DMS79 treated with DMSO at 0.1 percent for 48 hours (cell line): ENCODE measurements around the gene REPS2.

ENCODE experiments used
- DNase-seq: peaks from one replicate; lab custom pipeline; 2025; lab: John Stamatoyannopoulos, UW

REPS2 gene

DNA sequence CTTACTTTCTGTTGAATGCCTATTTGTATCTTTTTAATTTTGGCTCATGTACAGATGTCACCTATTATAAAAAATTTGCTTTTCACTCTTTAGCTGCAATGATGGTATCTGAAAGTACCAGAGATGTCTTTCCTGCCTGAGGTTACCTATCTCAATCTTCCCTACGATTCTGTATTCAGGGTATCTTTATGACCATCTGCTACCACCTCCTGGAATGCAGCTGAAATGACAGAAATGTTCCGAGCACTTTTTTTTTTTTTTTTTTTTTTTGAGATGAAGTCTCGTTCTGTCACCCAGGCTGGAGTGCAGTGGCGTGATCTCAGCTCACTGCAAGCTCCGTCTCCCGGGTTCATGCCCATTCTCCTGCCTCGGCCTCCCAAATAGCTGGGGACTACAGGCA is 136.4 kb downstream of the REPS2 start:
- DNase-seq = no peak

- no peak for DNase-seq
These were observed 139.9 kb downstream of the REPS2 start for GRCh38 chrX:17086317-17086716.

DNA sequence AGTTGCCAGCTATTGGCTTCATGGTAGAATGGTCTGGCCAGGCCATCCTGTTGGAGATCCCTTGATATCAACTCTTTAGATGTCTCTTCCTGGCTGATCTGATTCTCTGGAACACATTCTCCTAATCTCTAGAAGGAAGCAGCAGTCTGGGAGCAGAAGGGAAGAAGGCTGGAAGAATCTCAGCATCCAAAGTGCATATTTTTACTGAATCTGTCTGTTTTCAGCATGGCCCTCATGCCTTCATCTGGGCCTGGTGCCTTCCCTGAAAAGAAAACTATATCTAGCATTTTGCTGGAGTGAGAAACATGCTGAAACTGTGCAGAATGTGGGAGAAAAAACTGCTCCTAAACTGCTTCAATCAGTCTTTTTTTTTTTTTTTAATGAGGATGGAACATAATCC is 148.7 kb downstream of the REPS2 start:
- DNase-seq = no peak

DNA sequence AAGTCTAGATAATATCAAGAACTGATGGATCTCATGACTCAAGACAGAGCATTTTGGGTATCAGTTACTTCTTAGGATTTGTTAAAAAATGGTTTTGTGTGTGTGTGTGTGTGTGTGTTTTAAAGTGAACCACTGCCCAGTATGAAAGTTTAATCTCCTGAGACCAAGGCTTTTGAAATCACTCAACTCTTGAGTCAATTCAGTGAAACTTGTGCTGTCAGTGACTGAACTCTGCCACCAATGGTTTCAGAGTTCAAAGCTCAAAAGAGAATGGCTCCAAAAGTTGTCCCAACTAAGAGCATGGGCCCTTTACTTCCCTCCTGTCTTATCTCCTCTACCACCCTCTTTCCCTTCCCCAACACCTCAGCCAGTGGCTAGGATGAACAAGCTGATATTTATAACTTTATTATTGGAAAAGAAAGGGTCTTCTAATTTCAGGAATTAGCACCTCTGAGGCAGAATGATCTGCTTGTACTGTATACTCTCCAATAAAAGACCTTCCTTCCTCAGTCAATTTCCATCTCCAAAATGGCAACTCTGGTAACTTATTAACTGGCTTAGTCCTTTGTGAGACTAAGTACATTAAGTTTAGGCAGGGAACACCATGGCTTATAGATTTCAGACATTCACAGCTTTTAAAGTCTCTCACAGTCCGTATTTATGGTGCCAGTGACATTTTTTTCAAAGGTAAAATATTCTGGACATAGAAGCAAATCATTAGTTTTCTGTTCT is 152.2 kb downstream of the REPS2 start:
- no peak for DNase-seq

DNA sequence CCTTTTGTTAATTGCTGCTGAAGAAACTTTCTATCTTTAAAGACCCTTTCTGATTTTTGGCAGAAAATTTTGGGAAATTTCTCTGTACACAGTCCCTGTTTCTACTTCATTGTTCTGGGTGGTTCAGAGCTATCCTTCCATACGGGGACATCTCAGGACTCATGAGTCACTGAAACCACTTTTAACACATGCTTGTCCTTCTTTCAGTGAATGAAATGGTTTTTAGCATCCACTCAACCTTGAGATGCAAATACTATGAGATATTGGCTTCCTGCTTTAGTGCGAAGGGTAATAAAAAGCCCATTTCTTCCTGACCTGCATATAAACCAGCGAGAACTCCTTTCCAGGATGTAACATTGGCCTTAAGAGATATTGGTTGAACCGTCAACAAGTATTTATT is 158.0 kb downstream of the REPS2 start:
- no peak for DNase-seq

GRCh38 chrX:17120816-17121215 is 174.4 kb downstream of the REPS2 start:
- DNase-seq = no peak

DNA sequence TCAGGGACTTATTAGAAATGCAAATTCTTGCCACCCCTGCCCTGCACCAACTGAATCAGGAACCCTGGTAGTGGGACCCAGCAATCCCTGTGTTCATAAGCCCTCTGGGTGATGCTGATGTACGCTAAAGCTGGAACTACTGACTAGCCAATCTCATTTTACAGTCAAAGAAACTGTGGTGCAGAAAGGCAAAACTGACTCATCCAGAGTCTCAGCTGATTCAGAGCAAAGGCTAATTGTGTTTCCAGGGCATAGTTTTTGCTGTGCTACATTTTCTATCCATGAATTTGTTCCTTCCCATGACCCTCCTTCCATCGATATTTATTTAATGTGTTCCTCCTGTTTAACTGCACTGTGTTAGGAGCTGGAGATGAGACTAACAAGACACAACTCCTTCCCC is 207.5 kb downstream of the REPS2 start:
- DNase-seq = no peak

DNA sequence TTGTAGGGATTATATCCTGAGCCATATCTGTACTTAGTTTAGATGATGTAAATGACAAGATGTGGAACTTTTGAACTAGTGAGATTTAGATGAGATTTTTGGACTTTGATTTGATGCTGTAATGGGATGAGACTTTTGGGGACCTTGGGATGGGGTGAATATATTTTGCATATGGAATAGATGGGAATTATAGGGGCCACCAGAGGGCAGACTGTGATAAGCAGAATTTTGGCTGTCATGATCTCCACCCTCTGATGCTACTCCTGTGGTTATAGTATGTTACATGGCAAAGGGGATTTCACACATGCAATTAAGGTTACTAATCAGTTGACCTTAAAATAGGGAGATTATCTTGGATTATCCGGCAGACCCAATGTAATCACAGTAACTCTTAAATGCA is 214.5 kb downstream of the REPS2 start:
- no peak for DNase-seq

- DNase-seq = no peak
These were observed 215.5 kb downstream of the REPS2 start for GRCh38 chrX:17161991-17162390.

DNA sequence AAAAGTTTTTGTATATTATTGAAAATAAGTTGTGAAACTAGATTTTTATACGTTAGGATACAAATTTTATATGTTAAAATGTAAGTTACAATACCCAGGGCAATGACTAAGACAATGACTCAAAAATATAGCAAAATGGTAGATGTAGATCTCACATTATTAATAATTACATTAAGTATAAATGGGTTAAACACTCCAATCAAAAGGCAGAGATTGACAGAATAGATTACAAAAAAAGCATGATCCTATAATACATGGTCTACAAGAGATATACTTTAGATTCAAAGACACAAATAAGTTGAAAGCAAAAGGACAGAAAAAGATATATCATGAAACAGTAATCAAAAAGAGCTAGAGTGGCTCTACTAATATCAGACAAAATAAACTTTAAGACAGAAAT is 217.6 kb downstream of the REPS2 start:
- no peak for DNase-seq

DNA sequence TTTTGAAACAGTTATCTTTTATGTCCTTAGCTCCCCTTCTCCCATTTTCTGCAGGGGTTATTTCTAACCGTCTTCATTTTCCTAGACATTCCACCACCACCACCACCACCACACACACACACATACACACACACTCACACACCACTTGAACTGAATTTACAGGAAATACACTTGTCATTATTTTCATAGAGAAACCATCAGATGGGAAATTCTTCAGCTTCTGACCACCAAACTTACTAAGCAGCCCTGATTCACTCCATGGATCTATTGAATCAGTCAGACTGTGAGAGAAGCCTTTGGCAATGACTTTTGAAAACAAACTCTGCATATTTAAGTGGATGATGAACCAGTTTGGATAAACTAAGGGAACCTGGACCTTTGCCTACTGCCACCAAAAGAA is 218.5 kb downstream of the REPS2 start:
- DNase-seq = no peak

DNA sequence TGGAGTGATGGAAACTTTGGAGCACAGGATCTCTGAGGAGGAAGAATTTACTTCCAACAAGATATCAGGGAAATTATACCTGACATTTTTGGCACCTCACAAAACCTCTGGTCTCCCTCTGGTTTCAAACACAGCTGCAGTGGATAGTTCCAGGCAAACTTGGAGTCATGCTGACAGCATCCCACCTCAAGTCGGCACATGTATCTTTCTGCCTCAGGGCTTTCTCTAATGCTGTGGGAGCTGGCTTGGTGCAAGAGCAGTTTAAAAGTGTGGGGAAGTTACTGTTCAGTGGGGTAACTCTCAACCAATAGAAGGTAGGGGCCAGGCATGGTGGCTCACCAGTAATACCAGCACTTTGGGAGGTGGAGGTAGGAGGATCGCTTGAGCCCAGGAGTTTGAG is 221.5 kb downstream of the REPS2 start:
- DNase-seq = no peak

- DNase-seq = no peak
These were observed 224.5 kb downstream of the REPS2 start for GRCh38 chrX:17170973-17171372.

DNA sequence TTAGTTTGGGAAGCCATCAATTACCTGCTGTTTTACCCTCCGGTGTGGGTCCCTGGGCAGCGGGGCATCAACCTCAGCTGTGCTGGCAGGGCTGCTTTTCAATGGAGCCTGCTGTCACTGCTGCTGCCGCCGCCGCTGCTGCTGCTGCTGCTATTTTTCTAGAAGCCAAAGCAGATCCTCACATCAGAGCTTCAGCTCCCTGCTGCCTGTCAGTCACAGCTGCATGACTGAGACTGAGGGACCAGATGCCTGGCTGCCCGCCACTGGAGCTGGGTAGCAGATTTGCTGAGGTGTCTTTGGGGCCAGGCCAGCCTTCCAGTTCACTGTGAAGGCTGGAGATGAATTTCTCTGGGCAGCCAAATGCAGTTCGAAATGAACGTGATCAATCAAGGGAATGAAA is 228.2 kb downstream of the REPS2 start:
- DNase-seq = no peak

DNA sequence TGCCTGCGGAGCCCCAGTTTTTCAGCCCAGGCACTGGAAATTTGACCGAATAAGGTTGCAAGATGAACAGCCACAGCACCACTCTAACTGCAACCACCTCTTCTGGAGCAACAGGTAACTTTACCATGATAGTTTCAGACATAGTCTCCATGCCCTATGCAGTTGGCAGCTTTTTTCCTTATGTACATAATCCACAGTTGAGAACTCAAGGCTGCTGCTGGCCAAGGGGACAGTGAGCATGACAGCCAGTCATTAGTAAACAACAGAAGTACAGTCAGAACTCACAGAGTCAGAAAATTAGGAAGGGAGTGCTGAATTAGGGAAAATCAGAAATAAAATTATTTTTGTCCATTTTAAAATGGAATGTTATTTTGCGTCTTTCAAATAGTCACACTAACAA is 235.9 kb downstream of the REPS2 start:
- DNase-seq = no peak

DNA sequence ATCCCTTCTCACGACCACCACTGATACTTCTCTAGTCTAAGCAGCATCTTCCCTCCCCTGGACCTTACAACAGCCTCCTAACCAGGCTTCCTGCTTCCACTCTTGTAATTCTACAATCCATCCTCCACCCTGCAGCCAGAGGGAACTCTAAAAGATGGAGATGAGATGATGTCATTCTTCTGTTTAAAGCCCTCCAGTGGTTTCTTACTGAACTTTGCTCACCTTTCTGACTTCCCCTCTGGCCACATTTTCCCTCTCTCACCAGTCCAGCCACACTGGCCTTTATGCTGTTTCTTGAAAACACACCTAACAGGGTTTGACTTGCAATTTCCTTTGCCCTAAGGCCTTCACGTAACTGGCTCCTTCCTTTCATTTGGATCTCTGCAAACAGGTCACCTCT is 237.1 kb downstream of the REPS2 start:
- DNase-seq = no peak

GRCh38 chrX:17185431-17185830 is 239.0 kb downstream of the REPS2 start:
- no peak for DNase-seq

DNA sequence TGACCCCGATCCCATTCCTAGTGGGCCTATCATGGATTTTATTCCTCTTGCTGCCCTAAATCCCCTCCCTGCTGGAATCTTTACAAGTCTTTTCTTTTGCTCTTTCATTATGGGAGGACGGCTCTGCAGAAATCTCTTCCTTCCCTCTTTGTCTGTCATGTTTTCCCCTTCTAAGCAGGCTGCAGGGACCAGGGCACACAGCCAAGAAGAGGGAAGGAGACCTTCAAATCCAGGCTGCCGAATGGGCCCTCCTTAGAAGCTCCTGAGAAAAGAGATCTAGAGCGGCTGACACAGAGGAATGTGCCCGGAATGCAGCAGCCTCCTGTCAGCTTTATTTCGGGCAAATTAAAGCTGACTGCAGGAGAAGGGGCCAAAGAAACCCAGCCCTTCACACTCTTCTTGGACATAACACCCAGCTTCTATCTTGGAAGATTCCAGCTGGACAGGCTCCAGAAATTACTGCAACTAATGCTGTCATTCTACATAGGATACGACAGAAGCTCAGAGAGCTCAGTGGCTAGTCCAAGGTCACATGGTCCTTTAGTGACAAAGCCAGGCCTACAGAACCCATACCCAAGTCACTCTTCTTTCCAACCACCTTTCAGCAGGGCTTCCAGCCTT is 240.8 kb downstream of the REPS2 start:
- DNase-seq = no peak

- DNase-seq = no peak
These were observed 245.6 kb downstream of the REPS2 start for GRCh38 chrX:17192106-17192505.
